ENCODE measurements around the gene PHLPP1.

DNA sequence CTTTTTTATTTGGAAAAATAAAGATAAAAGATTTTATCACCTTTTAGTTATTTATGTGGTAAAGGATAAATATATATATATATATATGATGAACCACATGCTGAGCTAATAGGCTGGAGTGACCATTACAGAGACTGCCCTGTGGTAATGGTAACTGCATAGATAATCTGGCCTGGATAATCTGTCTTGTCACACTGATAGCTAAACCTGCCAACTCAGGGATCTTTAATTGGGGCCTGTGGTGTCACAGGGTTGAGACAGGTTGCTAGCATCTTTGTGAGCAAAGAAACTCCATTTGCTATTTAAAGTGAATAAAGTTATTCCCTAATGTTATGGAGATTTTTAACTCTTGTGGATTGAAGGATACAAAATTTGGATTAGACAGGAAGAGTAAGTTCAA is 203.0 kb downstream of the PHLPP1 start:
- TF ChIP-seq, protein P1, sequence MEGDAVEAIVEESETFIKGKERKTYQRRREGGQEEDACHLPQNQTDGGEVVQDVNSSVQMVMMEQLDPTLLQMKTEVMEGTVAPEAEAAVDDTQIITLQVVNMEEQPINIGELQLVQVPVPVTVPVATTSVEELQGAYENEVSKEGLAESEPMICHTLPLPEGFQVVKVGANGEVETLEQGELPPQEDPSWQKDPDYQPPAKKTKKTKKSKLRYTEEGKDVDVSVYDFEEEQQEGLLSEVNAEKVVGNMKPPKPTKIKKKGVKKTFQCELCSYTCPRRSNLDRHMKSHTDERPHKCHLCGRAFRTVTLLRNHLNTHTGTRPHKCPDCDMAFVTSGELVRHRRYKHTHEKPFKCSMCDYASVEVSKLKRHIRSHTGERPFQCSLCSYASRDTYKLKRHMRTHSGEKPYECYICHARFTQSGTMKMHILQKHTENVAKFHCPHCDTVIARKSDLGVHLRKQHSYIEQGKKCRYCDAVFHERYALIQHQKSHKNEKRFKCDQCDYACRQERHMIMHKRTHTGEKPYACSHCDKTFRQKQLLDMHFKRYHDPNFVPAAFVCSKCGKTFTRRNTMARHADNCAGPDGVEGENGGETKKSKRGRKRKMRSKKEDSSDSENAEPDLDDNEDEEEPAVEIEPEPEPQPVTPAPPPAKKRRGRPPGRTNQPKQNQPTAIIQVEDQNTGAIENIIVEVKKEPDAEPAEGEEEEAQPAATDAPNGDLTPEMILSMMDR (conservative IDR thresholded peaks at IDR 0.05; ENCODE audit: low read depth, low read length) = no peak
- TF ChIP-seq EZH2phosphoT487 (IDR thresholded peaks at IDR 0.05; ENCODE audit: borderline replicate concordance, low read length) (no peak), EZH2 (IDR thresholded peaks at IDR 0.05; ENCODE audit: low read length, unreplicated experiment) (no peak)

Data from PC-3 (cell line).